ENCODE measurements around the gene HMCN1. TPM values are rescaled to one million over a fixed set of nuclear protein-coding genes. Genes with fewer than 3 reads are reported as not detected.

The HMCN1 gene
- total RNA-seq, 1 experiment from 2014 or later: 21.4 TPM

- H3K4me1 ChIP-seq (replicated peaks): peaks cover 21% of the 10 kb centered on the region
- H3K4me3 ChIP-seq: no peak overlapping the region
- no peaks in the 10 kb centered on the region for H3K27me3 ChIP-seq (replicated peaks)
- no peak for DNase-seq (ENCODE audit: low read depth in 1 of 2, low spot score in 2 of 2)
- no peak overlapping the region for H3K27ac ChIP-seq
- H3K36me3 ChIP-seq: no peaks in the 10 kb centered on the region
- H3K9me3 ChIP-seq (replicated peaks): no peaks in the 10 kb centered on the region
Measured at GRCh38 chr1:185721553-185721952, 12.6 kb upstream of the HMCN1 start.

- Histone ChIP-seq H3K27ac (no peak overlapping the region), H3K27me3 (replicated peaks) (no peaks in the 10 kb centered on the region), H3K9me3 (replicated peaks) (no peaks in the 10 kb centered on the region), H3K4me3 (no peak overlapping the region), H3K36me3 (no peaks in the 10 kb centered on the region), H3K4me1 (replicated peaks) (peaks cover 21% of the 10 kb centered on the region)
- no peak for DNase-seq (ENCODE audit: low read depth in 1 of 2, low spot score in 2 of 2)
Measured at GRCh38 chr1:185722098-185722497, 12.1 kb upstream of the HMCN1 start.

GRCh38 chr1:185727726-185728125 lies 6.5 kb upstream of the HMCN1 start:
- Histone ChIP-seq H3K27me3 (replicated peaks) (no peaks in the 10 kb centered on the region), H3K4me3 (no peak overlapping the region), H3K36me3 (no peaks in the 10 kb centered on the region), H3K4me1 (replicated peaks) (no peaks in the 10 kb centered on the region), H3K27ac (no peak overlapping the region), H3K9me3 (replicated peaks) (no peaks in the 10 kb centered on the region)
- DNase-seq (ENCODE audit: low read depth in 1 of 2, low spot score in 2 of 2): no peak

GRCh38 chr1:185731446-185731845 lies 2.7 kb upstream of the HMCN1 start:
- H3K4me3 ChIP-seq: no peak overlapping the region
- H3K36me3 ChIP-seq: no peaks in the 10 kb centered on the region
- H3K27ac ChIP-seq: no peak overlapping the region
- DNase-seq (ENCODE audit: low read depth in 1 of 2, low spot score in 2 of 2): no peak
- H3K9me3 ChIP-seq (replicated peaks): no peaks in the 10 kb centered on the region
- H3K4me1 ChIP-seq (replicated peaks): peaks cover 18% of the 10 kb centered on the region
- H3K27me3 ChIP-seq (replicated peaks): no peaks in the 10 kb centered on the region

- H3K27ac ChIP-seq: no peak overlapping the region
- no peak for DNase-seq (ENCODE audit: low read depth in 1 of 2, low spot score in 2 of 2)
- no peaks in the 10 kb centered on the region for H3K9me3 ChIP-seq (replicated peaks)
- no peak overlapping the region for H3K4me3 ChIP-seq
- peaks cover 18% of the 10 kb centered on the region for H3K4me1 ChIP-seq (replicated peaks)
- no peaks in the 10 kb centered on the region for H3K36me3 ChIP-seq
- H3K27me3 ChIP-seq (replicated peaks): no peaks in the 10 kb centered on the region
Measured at GRCh38 chr1:185732951-185733350, 1.2 kb upstream of the HMCN1 start.

GRCh38 chr1:185734929-185735700 lies 924 bp downstream of the HMCN1 start:
- peak in 1 of 2 experiments; percentile 28 for DNase-seq (ENCODE audit: low read depth in 1 of 2, low spot score in 2 of 2)

GRCh38 chr1:185735701-185736064 lies 1.5 kb downstream of the HMCN1 start:
- no peak overlapping the region for H3K27ac ChIP-seq
- no peaks in the 10 kb centered on the region for H3K9me3 ChIP-seq (replicated peaks)
- no peaks in the 10 kb centered on the region for H3K27me3 ChIP-seq (replicated peaks)
- DNase-seq (ENCODE audit: low read depth in 1 of 2, low spot score in 2 of 2): peak in 1 of 2 experiments; percentile 22
- H3K36me3 ChIP-seq: no peaks in the 10 kb centered on the region
- peaks cover 18% of the 10 kb centered on the region for H3K4me1 ChIP-seq (replicated peaks)
- peak overlapping the region; percentile 49 for H3K4me3 ChIP-seq

More at GRCh38 chr1:185734929-185735700, 924 bp downstream of the HMCN1 start:
- Histone ChIP-seq H3K36me3 (no peaks in the 10 kb centered on the region), H3K4me1 (replicated peaks) (peaks cover 18% of the 10 kb centered on the region), H3K9me3 (replicated peaks) (no peaks in the 10 kb centered on the region), H3K27me3 (replicated peaks) (no peaks in the 10 kb centered on the region), H3K4me3 (peak overlapping the region; percentile 49), H3K27ac (peak overlapping the region; percentile 41; the same call in 1 of the 2 replicates)

GRCh38 chr1:185739967-185740366 lies 5.8 kb downstream of the HMCN1 start:
- no peaks in the 10 kb centered on the region for H3K36me3 ChIP-seq
- no peak for DNase-seq (ENCODE audit: low read depth in 1 of 2, low spot score in 2 of 2)
- H3K4me1 ChIP-seq (replicated peaks): peaks cover 10% of the 10 kb centered on the region
- H3K4me3 ChIP-seq: no peak overlapping the region
- no peaks in the 10 kb centered on the region for H3K27me3 ChIP-seq (replicated peaks)
- H3K9me3 ChIP-seq (replicated peaks): no peaks in the 10 kb centered on the region
- H3K27ac ChIP-seq: no peak overlapping the region

GRCh38 chr1:185741551-185741950 lies 7.4 kb downstream of the HMCN1 start:
- no peak overlapping the region for H3K4me3 ChIP-seq
- no peaks in the 10 kb centered on the region for H3K36me3 ChIP-seq
- no peaks in the 10 kb centered on the region for H3K4me1 ChIP-seq (replicated peaks)
- no peaks in the 10 kb centered on the region for H3K9me3 ChIP-seq (replicated peaks)
- no peak overlapping the region for H3K27ac ChIP-seq
- DNase-seq (ENCODE audit: low read depth in 1 of 2, low spot score in 2 of 2): no peak
- H3K27me3 ChIP-seq (replicated peaks): no peaks in the 10 kb centered on the region

GRCh38 chr1:185742403-185742802 lies 8.2 kb downstream of the HMCN1 start:
- H3K4me3 ChIP-seq: no peak overlapping the region
- H3K36me3 ChIP-seq: no peaks in the 10 kb centered on the region
- H3K27ac ChIP-seq: no peak overlapping the region
- H3K4me1 ChIP-seq (replicated peaks): no peaks in the 10 kb centered on the region
- no peak for DNase-seq (ENCODE audit: low read depth in 1 of 2, low spot score in 2 of 2)
- H3K9me3 ChIP-seq (replicated peaks): no peaks in the 10 kb centered on the region
- H3K27me3 ChIP-seq (replicated peaks): no peaks in the 10 kb centered on the region

GRCh38 chr1:185745165-185745564 lies 11.0 kb downstream of the HMCN1 start:
- Histone ChIP-seq H3K27ac (no peak overlapping the region), H3K4me3 (no peak overlapping the region), H3K4me1 (replicated peaks) (peaks cover 4% of the 10 kb centered on the region; the same call in 1 of the 2 replicates), H3K36me3 (no peaks in the 10 kb centered on the region), H3K27me3 (replicated peaks) (no peaks in the 10 kb centered on the region), H3K9me3 (replicated peaks) (no peaks in the 10 kb centered on the region)
- DNase-seq (ENCODE audit: low read depth in 1 of 2, low spot score in 2 of 2): no peak

- no peak overlapping the region for H3K4me3 ChIP-seq
- no peaks in the 10 kb centered on the region for H3K36me3 ChIP-seq
- H3K4me1 ChIP-seq (replicated peaks): no peaks in the 10 kb centered on the region
- H3K9me3 ChIP-seq (replicated peaks): no peaks in the 10 kb centered on the region
- H3K27me3 ChIP-seq (replicated peaks): no peaks in the 10 kb centered on the region
- no peak for DNase-seq (ENCODE audit: low read depth in 1 of 2, low spot score in 2 of 2)
- H3K27ac ChIP-seq: no peak overlapping the region
Measured at GRCh38 chr1:185759061-185759460, 24.9 kb downstream of the HMCN1 start.

GRCh38 chr1:185761841-185762240 lies 27.6 kb downstream of the HMCN1 start:
- H3K9me3 ChIP-seq (replicated peaks): no peaks in the 10 kb centered on the region
- DNase-seq (ENCODE audit: low read depth in 1 of 2, low spot score in 2 of 2): no peak
- H3K36me3 ChIP-seq: no peaks in the 10 kb centered on the region
- H3K4me3 ChIP-seq: no peak overlapping the region
- no peaks in the 10 kb centered on the region for H3K27me3 ChIP-seq (replicated peaks)
- no peaks in the 10 kb centered on the region for H3K4me1 ChIP-seq (replicated peaks)
- H3K27ac ChIP-seq: no peak overlapping the region

- Histone ChIP-seq H3K27me3 (replicated peaks) (no peaks in the 10 kb centered on the region), H3K27ac (no peak overlapping the region), H3K4me3 (no peak overlapping the region), H3K36me3 (no peaks in the 10 kb centered on the region), H3K9me3 (replicated peaks) (no peaks in the 10 kb centered on the region), H3K4me1 (replicated peaks) (no peaks in the 10 kb centered on the region)
- DNase-seq (ENCODE audit: low read depth in 1 of 2, low spot score in 2 of 2): no peak
Measured at GRCh38 chr1:185767508-185768120, 33.4 kb downstream of the HMCN1 start.
